T-helper 2 cell treated with Interferon-gamma antibody and Interleukin-4, amounts not matched to agents 5 μg/mL and 100 μg/mL, for 36 hours (primary cell): ENCODE results near the gene SLC4A8.
A peak's percentile ranks its signal among the peaks of the same experiment; 100 is the strongest.

ENCODE experiments used
- DNase-seq: peaks from one replicate; pipeline ENCODE4 v3.0.0; 2021; ENCODE audit warnings: low spot score
- H3K27ac Mint-ChIP-seq: one replicate; pipeline ENCODE4 v1.8.0; 2021; ENCODE audit warnings: mild to moderate bottlenecking, mixed read lengths
- H3K27me3 Mint-ChIP-seq: one replicate; pipeline ENCODE4 v1.8.0; 2021; ENCODE audit warnings: low read depth, mixed read lengths
- H3K36me3 Mint-ChIP-seq: one replicate; pipeline ENCODE4 v1.8.0; 2021; ENCODE audit warnings: low read depth, mixed read lengths
- H3K4me1 Mint-ChIP-seq: one replicate; pipeline ENCODE4 v1.8.0; 2021; ENCODE audit warnings: low read depth, mixed read lengths
- H3K4me3 Mint-ChIP-seq: one replicate; pipeline ENCODE4 v1.8.0; 2022; ENCODE audit warnings: mild to moderate bottlenecking, moderate library complexity, mixed read lengths
- H3K9me3 Mint-ChIP-seq: one replicate; pipeline ENCODE4 v1.8.0; 2021; ENCODE audit warnings: mixed read lengths

The SLC4A8 gene

GRCh38 chr12:51424662-51425539, at the start of gene SLC4A8:
TSS of gene SLC4A8 (plus strand) at chr12:51424831. CDS start at chr12:51424988, 157 bp downstream.
- Mint-ChIP-seq H3K4me3 (peak within 1 kb of the TSS; percentile 86), H3K4me1 (peaks cover 25% of the 10 kb centered on the region), H3K27ac (peak within 1 kb of the TSS; percentile 24), H3K9me3 (no peaks in the 10 kb centered on the region), H3K36me3 (no peaks in the 10 kb centered on the region), H3K27me3 (peaks cover 10% of the 10 kb centered on the region)
- DNase-seq = peak; percentile 83

- H3K9me3 Mint-ChIP-seq = no peaks in the 10 kb centered on the region
- H3K27me3 Mint-ChIP-seq = no peaks in the 10 kb centered on the region
- H3K27ac Mint-ChIP-seq = no peak overlapping the region
- no peak for DNase-seq
- H3K36me3 Mint-ChIP-seq = peaks cover 54% of the 10 kb centered on the region
- H3K4me3 Mint-ChIP-seq = no peak overlapping the region
- H3K4me1 Mint-ChIP-seq = peaks cover 31% of the 10 kb centered on the region
Measured at GRCh38 chr12:51374856-51375255, 49.8 kb upstream of the SLC4A8 start.

GRCh38 chr12:51377099-51377984, 47.3 kb upstream of the SLC4A8 start:
- Mint-ChIP-seq H3K4me1 (peaks cover 21% of the 10 kb centered on the region), H3K36me3 (peaks cover 43% of the 10 kb centered on the region)

GRCh38 chr12:51378749-51379148, 45.9 kb upstream of the SLC4A8 start:
- Mint-ChIP-seq H3K27ac (no peak overlapping the region), H3K4me3 (no peak overlapping the region), H3K36me3 (peaks cover 40% of the 10 kb centered on the region), H3K27me3 (no peaks in the 10 kb centered on the region), H3K4me1 (peaks cover 22% of the 10 kb centered on the region), H3K9me3 (no peaks in the 10 kb centered on the region)
- DNase-seq = no peak

More at GRCh38 chr12:51377099-51377984, 47.3 kb upstream of the SLC4A8 start:
- no peak for DNase-seq
- H3K4me3 Mint-ChIP-seq = no peak overlapping the region
- H3K9me3 Mint-ChIP-seq = no peaks in the 10 kb centered on the region
- H3K27me3 Mint-ChIP-seq = no peaks in the 10 kb centered on the region
- no peak overlapping the region for H3K27ac Mint-ChIP-seq

GRCh38 chr12:51379571-51379970, 45.1 kb upstream of the SLC4A8 start:
- H3K27ac Mint-ChIP-seq = no peak overlapping the region
- peaks cover 36% of the 10 kb centered on the region for H3K36me3 Mint-ChIP-seq
- no peak for DNase-seq
- H3K27me3 Mint-ChIP-seq = no peaks in the 10 kb centered on the region
- H3K4me1 Mint-ChIP-seq = peaks cover 24% of the 10 kb centered on the region
- H3K9me3 Mint-ChIP-seq = no peaks in the 10 kb centered on the region
- H3K4me3 Mint-ChIP-seq = no peak overlapping the region

GRCh38 chr12:51381226-51382079, 43.2 kb upstream of the SLC4A8 start:
- Mint-ChIP-seq H3K27me3 (no peaks in the 10 kb centered on the region), H3K9me3 (no peaks in the 10 kb centered on the region), H3K36me3 (peaks cover 28% of the 10 kb centered on the region), H3K27ac (no peak overlapping the region), H3K4me3 (no peak overlapping the region), H3K4me1 (peaks cover 21% of the 10 kb centered on the region)
- no peak for DNase-seq

- H3K4me1 Mint-ChIP-seq = peaks cover 26% of the 10 kb centered on the region
- peaks cover 28% of the 10 kb centered on the region for H3K36me3 Mint-ChIP-seq
- no peak for DNase-seq
- H3K4me3 Mint-ChIP-seq = no peak overlapping the region
- H3K27me3 Mint-ChIP-seq = no peaks in the 10 kb centered on the region
- H3K27ac Mint-ChIP-seq = peak overlapping the region; percentile 29
- no peaks in the 10 kb centered on the region for H3K9me3 Mint-ChIP-seq
Measured at GRCh38 chr12:51382173-51382572, 42.5 kb upstream of the SLC4A8 start.

- no peak overlapping the region for H3K4me3 Mint-ChIP-seq
- H3K27ac Mint-ChIP-seq = peak overlapping the region; percentile 0
- peaks cover 34% of the 10 kb centered on the region for H3K4me1 Mint-ChIP-seq
- H3K36me3 Mint-ChIP-seq = peaks cover 22% of the 10 kb centered on the region
- no peaks in the 10 kb centered on the region for H3K9me3 Mint-ChIP-seq
- no peak for DNase-seq
- H3K27me3 Mint-ChIP-seq = no peaks in the 10 kb centered on the region
Measured at GRCh38 chr12:51383269-51383905, 41.2 kb upstream of the SLC4A8 start.

- Mint-ChIP-seq H3K4me3 (no peak overlapping the region), H3K9me3 (no peaks in the 10 kb centered on the region), H3K27ac (no peak overlapping the region), H3K27me3 (no peaks in the 10 kb centered on the region), H3K4me1 (peaks cover 53% of the 10 kb centered on the region), H3K36me3 (peaks cover 10% of the 10 kb centered on the region)
- no peak for DNase-seq
Measured at GRCh38 chr12:51386351-51386750, 38.3 kb upstream of the SLC4A8 start.

GRCh38 chr12:51388069-51388799, 36.4 kb upstream of the SLC4A8 start:
- Mint-ChIP-seq H3K4me3 (no peak overlapping the region), H3K9me3 (no peaks in the 10 kb centered on the region), H3K36me3 (peaks cover 4% of the 10 kb centered on the region), H3K27me3 (no peaks in the 10 kb centered on the region), H3K27ac (peak overlapping the region; percentile 24), H3K4me1 (peaks cover 57% of the 10 kb centered on the region)
- no peak for DNase-seq

- Mint-ChIP-seq H3K27ac (peak overlapping the region; percentile 24), H3K4me1 (peaks cover 57% of the 10 kb centered on the region), H3K36me3 (peaks cover 2% of the 10 kb centered on the region), H3K9me3 (no peaks in the 10 kb centered on the region), H3K27me3 (no peaks in the 10 kb centered on the region), H3K4me3 (no peak overlapping the region)
- DNase-seq = no peak
Measured at GRCh38 chr12:51388846-51389245, 35.8 kb upstream of the SLC4A8 start.

- H3K27me3 Mint-ChIP-seq = no peaks in the 10 kb centered on the region
- peak overlapping the region; percentile 27 for H3K27ac Mint-ChIP-seq
- H3K4me1 Mint-ChIP-seq = peaks cover 60% of the 10 kb centered on the region
- no peaks in the 10 kb centered on the region for H3K9me3 Mint-ChIP-seq
- DNase-seq = peak; percentile 36
- peaks cover 2% of the 10 kb centered on the region for H3K36me3 Mint-ChIP-seq
- H3K4me3 Mint-ChIP-seq = peak overlapping the region; percentile 28
Measured at GRCh38 chr12:51389302-51389999, 35.2 kb upstream of the SLC4A8 start.
